H1 (cell line): ENCODE data around the gene NWD2. TPM values are rescaled to one million over a fixed set of nuclear protein-coding genes. Genes with fewer than 3 reads are reported as not detected.

Source experiments
- CTCF ChIA-PET: fragments of 300-600 bp; sonication (Branson Sonifier 250); formaldehyde crosslinking; loops from one replicate; lab custom pipeline; 2021; ENCODE audit not compliant: partially characterized antibody; lab: Charles Lee
- POLR2A ChIA-PET: fragments of 300-600 bp; sonication (Branson Sonifier 250); formaldehyde crosslinking; loops from one replicate; lab custom pipeline; 2021; ENCODE audit warnings: inconsistent platforms; ENCODE audit not compliant: partially characterized antibody; lab: Charles Lee
- DNase-seq, 2 experiments: peaks; one replicate each; pipeline versions ENCODE4 v3.0.0 to v3.0.0-alpha.2; 2010 to 2022; ENCODE audit warnings: low spot score in 2 of 2, low read depth in 1 of 2, mixed read lengths in 1 of 2
- FAIRE-seq: peaks from 2 replicates; lab custom pipeline; 2011; peaks lifted over from hg19 to GRCh38; lab: Jason Lieb, UNC
- H2AFZ ChIP-seq: 2 replicates; pipeline ENCODE4 v1.8.1; 2012; ENCODE audit warnings: low read length, inconsistent platforms
- H2AK5ac ChIP-seq: 2 replicates; pipeline ENCODE4 v1.6.1; 2013; ENCODE audit warnings: low read depth, low read length
- H2BK120ac ChIP-seq: replicated peaks from 2 replicates; pipeline ENCODE3; 2013; ENCODE audit warnings: low read depth, low read length, inconsistent platforms
- H2BK12ac ChIP-seq: 2 replicates; pipeline ENCODE4 v1.6.1; 2013; ENCODE audit warnings: low read depth, low read length
- H2BK15ac ChIP-seq: 2 replicates; pipeline ENCODE4 v1.6.1; 2013; ENCODE audit warnings: low read length
- H2BK20ac ChIP-seq: 2 replicates; pipeline ENCODE4 v1.6.1; 2013; ENCODE audit warnings: low read length
- H2BK5ac ChIP-seq: 2 replicates; pipeline ENCODE4 v1.6.1; 2013; ENCODE audit warnings: low read depth, low read length
- H3K14ac ChIP-seq: 2 replicates; pipeline ENCODE4 v1.6.1; 2013; ENCODE audit warnings: inconsistent platforms; ENCODE audit not compliant: insufficient read length
- H3K18ac ChIP-seq: 2 replicates; pipeline ENCODE4 v1.6.1; 2013; ENCODE audit warnings: low read length; ENCODE audit errors: extremely low read depth
- H3K23ac ChIP-seq: 2 replicates; pipeline ENCODE4 v1.6.1; 2013; ENCODE audit warnings: inconsistent platforms; ENCODE audit not compliant: insufficient read length
- H3K23me2 ChIP-seq: 2 replicates; pipeline ENCODE4 v1.6.1; 2013; ENCODE audit warnings: low read depth, low read length
- H3K27ac ChIP-seq: 2 replicates; pipeline ENCODE4 v1.6.1; 2011; ENCODE audit warnings: low read depth, low read length, inconsistent platforms
- H3K27me3 ChIP-seq, 4 experiments: replicated peaks in 1 of 4; 1 replicate in 1 of 4; 2 replicates in 3 of 4; pipeline versions ENCODE4 v1.6.1 to v1.8.1; 2011 to 2013; ENCODE audit warnings: low read length in 3 of 4, mild to moderate bottlenecking in 3 of 4, inconsistent platforms in 2 of 4, mixed read lengths in 2 of 4, moderate library complexity in 1 of 4; ENCODE audit not compliant: control insufficient read depth in 3 of 4, insufficient read depth in 3 of 4; ENCODE audit errors: extremely low read depth in 1 of 4
- H3K36me3 ChIP-seq, 4 experiments: 2 replicates each; pipeline versions ENCODE4 v1.6.1 to v1.8.1; 2011 to 2013; ENCODE audit warnings: mild to moderate bottlenecking in 4 of 4, low read length in 3 of 4, moderate library complexity in 2 of 4, control low read depth in 1 of 4, inconsistent platforms in 1 of 4; ENCODE audit not compliant: insufficient read depth in 4 of 4, control insufficient read depth in 2 of 4
- H3K4ac ChIP-seq: replicated peaks from 2 replicates; pipeline ENCODE3; 2013; ENCODE audit warnings: low read length, low read depth, mixed read lengths, inconsistent platforms; ENCODE audit not compliant: insufficient read length
- H3K4me1 ChIP-seq, 4 experiments: replicated peaks in 1 of 4; 1 replicate in 1 of 4; 2 replicates in 3 of 4; pipeline versions ENCODE4 v1.6.1 to v1.8.1; 2011 to 2013; ENCODE audit warnings: low read length in 3 of 4, inconsistent platforms in 2 of 4, mixed read lengths in 1 of 4; ENCODE audit not compliant: insufficient read depth in 4 of 4, control insufficient read depth in 3 of 4
- H3K4me2 ChIP-seq, 2 experiments: 2 replicates each; pipeline versions ENCODE4 v1.6.1 to v1.8.1; 2011 to 2013; ENCODE audit warnings: low read depth in 2 of 2, low read length in 2 of 2, control low read depth in 1 of 2, inconsistent platforms in 1 of 2, mild to moderate bottlenecking in 1 of 2; ENCODE audit not compliant: insufficient read depth in 1 of 2
- H3K4me3 ChIP-seq, 4 experiments: fragments of 200-600, 300-600 bp in 1 of 4; sonication (generic), shearing (Covaris generic), sonication (Bioruptor Twin) in 1 of 4; 2 replicates each; pipeline versions ENCODE4 v1.5.1 to v1.8.1; 2011 to 2016; ENCODE audit warnings: low read length in 4 of 4, low read depth in 3 of 4, control low read depth in 2 of 4, inconsistent platforms in 2 of 4, mild to moderate bottlenecking in 2 of 4, mixed read lengths in 1 of 4, moderate library complexity in 1 of 4; ENCODE audit not compliant: insufficient read depth in 2 of 4; ENCODE audit errors: extremely low read depth in 1 of 4
- H3K56ac ChIP-seq: replicated peaks from 2 replicates; pipeline ENCODE3; 2013; ENCODE audit warnings: low read depth, mild to moderate bottlenecking, mixed read lengths, low read length, inconsistent platforms; ENCODE audit not compliant: insufficient read length
- H3K79me1 ChIP-seq: 2 replicates; pipeline ENCODE4 v1.6.1; 2013; ENCODE audit warnings: low read depth, low read length, control low read depth
- H3K79me2 ChIP-seq, 2 experiments: 2 replicates each; pipeline versions ENCODE4 v1.6.1 to v1.8.1; 2012 to 2013; ENCODE audit warnings: low read length in 2 of 2, mild to moderate bottlenecking in 2 of 2, inconsistent platforms in 1 of 2; ENCODE audit not compliant: insufficient read depth in 2 of 2, control insufficient read depth in 1 of 2
- H3K9ac ChIP-seq, 4 experiments: replicated peaks in 1 of 4; 1 replicate in 1 of 4; 2 replicates in 3 of 4; pipeline versions ENCODE4 v1.6.1 to v1.8.1; 2011 to 2013; ENCODE audit warnings: low read depth in 3 of 4, low read length in 3 of 4, control low read depth in 2 of 4, mild to moderate bottlenecking in 2 of 4, moderate library complexity in 2 of 4, inconsistent platforms in 1 of 4; ENCODE audit errors: extremely low read depth in 1 of 4
- H3K9me3 ChIP-seq, 2 experiments: 2 replicates each; pipeline versions ENCODE4 v1.6.1 to v1.8.1; 2012 to 2013; ENCODE audit warnings: mild to moderate bottlenecking in 2 of 2, moderate library complexity in 2 of 2, control low read depth in 1 of 2, inconsistent platforms in 1 of 2, low read depth in 1 of 2, low read length in 1 of 2, mixed read lengths in 1 of 2; ENCODE audit not compliant: insufficient read depth in 2 of 2
- H4K20me1 ChIP-seq, 2 experiments: replicated peaks in 1 of 2; 2 replicates each; pipeline versions ENCODE3 to v1.8.1; 2011 to 2013; ENCODE audit warnings: inconsistent platforms in 2 of 2, low read length in 2 of 2, mild to moderate bottlenecking in 1 of 2; ENCODE audit not compliant: insufficient read depth in 2 of 2, control insufficient read depth in 1 of 2
- H4K5ac ChIP-seq: 2 replicates; pipeline ENCODE4 v1.6.1; 2013; ENCODE audit warnings: low read length, low read depth, mixed read lengths, inconsistent platforms; ENCODE audit not compliant: insufficient read length
- H4K8ac ChIP-seq: 2 replicates; pipeline ENCODE4 v1.8.0; 2013; ENCODE audit warnings: mild to moderate bottlenecking, moderate library complexity, low read length, inconsistent platforms; ENCODE audit not compliant: insufficient read depth; ENCODE audit errors: extremely low read depth
- H4K91ac ChIP-seq: replicated peaks from 2 replicates; pipeline ENCODE3; 2013; ENCODE audit warnings: low read length, mixed read lengths, inconsistent platforms; ENCODE audit not compliant: insufficient read length
- BCL11A ChIP-seq, 2 experiments: IDR thresholded peaks; one replicate each; pipeline ENCODE4 v1.6.1; 2011; ENCODE audit warnings: low read depth in 2 of 2, low read length in 2 of 2, mild to moderate bottlenecking in 2 of 2
- BRCA1 ChIP-seq: IDR thresholded peaks from 2 replicates; pipeline ENCODE4 v1.6.1; 2012; ENCODE audit warnings: low read depth, low read length, improper control_type of control experiment
- CBX8 ChIP-seq: fragments of 300-800, 300-1000 bp; sonication (generic); IDR thresholded peaks from 2 replicates; pipeline ENCODE4 v1.7.1; 2016; ENCODE audit warnings: low read depth, low read length, borderline replicate concordance
- CHD1 ChIP-seq: IDR thresholded peaks from 2 replicates; pipeline ENCODE4 v1.6.1; 2012; ENCODE audit warnings: low read depth, low read length, improper control_type of control experiment
- CHD2 ChIP-seq: IDR thresholded peaks from 2 replicates; pipeline ENCODE4 v1.6.1; 2012; ENCODE audit warnings: low read length, improper control_type of control experiment
- CTBP2 ChIP-seq: IDR thresholded peaks from 2 replicates; pipeline ENCODE4 v1.7.0; 2011; ENCODE audit warnings: borderline replicate concordance, mild to moderate bottlenecking, moderate library complexity, mixed read lengths, low read length; ENCODE audit not compliant: insufficient read depth, insufficient read length
- EZH2 ChIP-seq: fragments of 200-600 bp; sonication (generic); IDR thresholded peaks from 2 replicates; pipeline ENCODE4 v1.7.1; 2012; ENCODE audit warnings: low read depth, mild to moderate bottlenecking, moderate library complexity, low read length, inconsistent platforms; ENCODE audit not compliant: severe bottlenecking
- FOSL1 ChIP-seq: IDR thresholded peaks from 2 replicates; pipeline ENCODE4 v1.6.1; 2011; ENCODE audit warnings: mild to moderate bottlenecking, low read depth, low read length, moderate library complexity; ENCODE audit not compliant: insufficient read depth
- HDAC6 ChIP-seq: IDR thresholded peaks from one replicate; pipeline ENCODE4 v1.7.1; 2012; ENCODE audit warnings: low read depth, mild to moderate bottlenecking, inconsistent platforms, low read length, moderate library complexity
- KDM1A ChIP-seq: fragments of 200-600, 300-600 bp; sonication (generic); IDR thresholded peaks from 2 replicates; pipeline ENCODE4 v1.7.1; 2016; ENCODE audit warnings: mild to moderate bottlenecking, low read length, borderline replicate concordance
- NRF1 ChIP-seq: IDR thresholded peaks from 2 replicates; pipeline ENCODE4 v1.6.1; 2011; ENCODE audit warnings: mild to moderate bottlenecking, low read depth, low read length, improper control_type of control experiment
- POLR2A ChIP-seq, 2 experiments: IDR thresholded peaks; 1 replicate in 1 of 2; 2 replicates in 1 of 2; pipeline ENCODE4 v1.6.1; 2011; ENCODE audit warnings: low read depth in 2 of 2, low read length in 2 of 2, mild to moderate bottlenecking in 2 of 2; ENCODE audit errors: control extremely low read depth in 1 of 2
- POLR2AphosphoS5 ChIP-seq: IDR thresholded peaks from 2 replicates; pipeline ENCODE4 v1.6.1; 2011; ENCODE audit warnings: low read depth, low read length
- SP2 ChIP-seq: IDR thresholded peaks from 2 replicates; pipeline ENCODE4 v1.6.1; 2012; ENCODE audit warnings: mild to moderate bottlenecking, low read length, inconsistent platforms
- polyA plus RNA-seq, 7 experiments: library from polyadenylated mRNA; depleted of rRNA in 3 of 7; stranded (reverse) in 5 of 7; unstranded in 2 of 7; fragments of >200 nt in 5 of 7; fragments of 200-250 nt in 2 of 7; gene quantifications; 1 replicate in 5 of 7; 2 replicates in 1 of 7; 4 replicates in 1 of 7; pipeline versions ENCODE4 v1.2.1 to v1.2.3, GENCODE V29; 2011 to 2013; ENCODE audit warnings: missing spikeins in 2 of 7, mixed read lengths in 2 of 7
- total RNA-seq: library from RNA; stranded (reverse); fragmentation: NEBNext Ultra II Directional; extraction: Animal tissue kit (Norgen Biotek cat#: 25700); gene quantifications from 2 replicates; pipeline ENCODE4 v1.2.1, GENCODE V29; 2021
- TF ChIP-seq, protein P1 (sequence below): IDR thresholded peaks from 2 replicates; pipeline ENCODE4 v1.6.1; 2011; ENCODE audit warnings: low read depth, mild to moderate bottlenecking, low read length; ENCODE audit not compliant: insufficient read depth

NWD2 gene
- total and polyA plus RNA-seq, 2 of the 8 experiments (the other 6 are each of a cell fraction or from before 2014, with no cell fraction given) = under 0.01 TPM; not detected in 1

DNA sequence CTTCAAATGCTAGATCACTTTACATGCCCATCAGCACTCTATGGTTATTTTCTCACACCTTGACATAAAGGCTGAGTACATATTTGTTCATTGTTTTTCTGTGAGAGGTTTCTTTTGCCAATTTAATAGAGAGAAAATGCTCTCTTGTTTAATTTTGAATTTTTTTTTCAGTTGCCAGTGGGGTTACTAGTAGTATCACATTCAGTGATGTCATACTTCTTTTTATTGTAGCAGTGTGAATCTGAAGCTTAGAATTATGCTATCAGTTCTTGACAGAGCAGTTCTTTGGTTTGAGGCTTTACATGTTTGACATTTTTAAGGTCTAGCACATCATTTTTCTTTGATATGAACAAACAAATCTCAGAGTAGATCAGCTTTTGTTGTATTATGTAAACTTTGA lies 185.4 kb downstream of the NWD2 start:
- no peak overlapping the region for H3K23ac ChIP-seq
- DNase-seq (no peak), FAIRE-seq (no peak)
- H2BK5ac ChIP-seq = no peak overlapping the region
- no peaks in the 10 kb centered on the region for H3K36me3 ChIP-seq
- H2BK20ac ChIP-seq = no peak overlapping the region
- no peak overlapping the region for H3K4me2 ChIP-seq
- H3K79me2 ChIP-seq = no peaks in the 10 kb centered on the region
- no peak overlapping the region for H4K91ac ChIP-seq
- H2BK12ac ChIP-seq = no peak overlapping the region
- H3K23me2 ChIP-seq = no peaks in the 10 kb centered on the region
- no peak for TF ChIP-seq CBX8
- no peak for TF ChIP-seq POLR2AphosphoS5
- no peak for TF ChIP-seq NRF1
- no peak for TF ChIP-seq SP2
- no peak for TF ChIP-seq CHD2
- TF ChIP-seq KDM1A = no peak
- no peak for TF ChIP-seq BCL11A (IDR thresholded peaks at IDR 0.05; ENCODE audit: low read depth in 2 of 2, low read length in 2 of 2)
- TF ChIP-seq CHD1 = no peak
- no peak for TF ChIP-seq HDAC6
- no peak for TF ChIP-seq BRCA1
- TF ChIP-seq EZH2 = no peak
- TF ChIP-seq POLR2A (IDR thresholded peaks at IDR 0.05; ENCODE audit: control extremely low read depth in 1 of 2, low read depth in 2 of 2, low read length in 2 of 2) = no peak
- TF ChIP-seq, protein P1, sequence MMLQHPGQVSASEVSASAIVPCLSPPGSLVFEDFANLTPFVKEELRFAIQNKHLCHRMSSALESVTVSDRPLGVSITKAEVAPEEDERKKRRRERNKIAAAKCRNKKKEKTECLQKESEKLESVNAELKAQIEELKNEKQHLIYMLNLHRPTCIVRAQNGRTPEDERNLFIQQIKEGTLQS = no peak
- TF ChIP-seq CTBP2 = no peak
- TF ChIP-seq FOSL1 = no peak
- H3K56ac ChIP-seq = no peak overlapping the region
- H3K18ac ChIP-seq = no peak overlapping the region
- H4K8ac ChIP-seq = no peak overlapping the region
- H3K27me3 ChIP-seq = no peaks in the 10 kb centered on the region
- H3K4me1 ChIP-seq = no peaks in the 10 kb centered on the region
- H3K9ac ChIP-seq = no peak overlapping the region
- H2AK5ac ChIP-seq = no peak overlapping the region
- no peaks in the 10 kb centered on the region for H4K20me1 ChIP-seq
- no peaks in the 10 kb centered on the region for H3K9me3 ChIP-seq
- no peak overlapping the region for H2BK120ac ChIP-seq
- no peak overlapping the region for H3K27ac ChIP-seq
- no peaks in the 10 kb centered on the region for H3K79me1 ChIP-seq
- CTCF ChIA-PET = interaction anchor here (0.8 kb wide), 1 partner anchor 368 kb away, joined by 3 read pairs; no protein-coding TSS in a partner anchor
- no peak overlapping the region for H4K5ac ChIP-seq
- H2BK15ac ChIP-seq = no peak overlapping the region
- POLR2A ChIA-PET = no interaction called here
- no peak overlapping the region for H3K14ac ChIP-seq
- H3K4me3 ChIP-seq = no peak overlapping the region
- no peak overlapping the region for H3K4ac ChIP-seq
- H2AFZ ChIP-seq = no peak overlapping the region
